GM19372 (cell line): Measurements from ENCODE around the gene NXPE3.
A peak's percentile ranks its signal among the peaks of the same experiment; 100 is the strongest.

Experiments used
- ATAC-seq: cut with Tn5 transposase; IDR thresholded peaks from one replicate; pipeline ENCODE4 v1.9.1; 2021; ENCODE audit warnings: mild to moderate bottlenecking, low read depth, moderate library complexity; ENCODE audit not compliant: unreplicated experiment

The NXPE3 gene

DNA sequence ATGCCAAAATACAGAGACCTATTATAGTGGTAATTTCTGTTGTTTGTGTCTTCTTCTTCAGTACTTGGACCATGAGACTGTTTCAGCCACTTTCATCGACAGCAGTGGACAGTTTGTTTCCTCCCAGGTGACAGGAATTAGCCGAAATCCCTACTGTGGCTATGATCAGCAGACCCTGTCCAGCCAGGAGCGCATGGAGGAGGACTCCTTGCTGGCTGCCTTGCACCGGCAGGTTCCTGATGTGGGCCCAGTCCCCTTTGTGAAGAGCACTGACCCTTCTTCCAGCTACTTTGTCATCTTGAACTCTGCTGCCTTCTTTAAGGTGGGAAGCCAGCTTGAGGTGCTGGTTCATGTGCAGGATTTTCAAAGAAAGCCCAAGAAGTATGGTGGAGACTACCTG, 22.2 kb downstream of the NXPE3 start:
- ATAC-seq: no peak

DNA sequence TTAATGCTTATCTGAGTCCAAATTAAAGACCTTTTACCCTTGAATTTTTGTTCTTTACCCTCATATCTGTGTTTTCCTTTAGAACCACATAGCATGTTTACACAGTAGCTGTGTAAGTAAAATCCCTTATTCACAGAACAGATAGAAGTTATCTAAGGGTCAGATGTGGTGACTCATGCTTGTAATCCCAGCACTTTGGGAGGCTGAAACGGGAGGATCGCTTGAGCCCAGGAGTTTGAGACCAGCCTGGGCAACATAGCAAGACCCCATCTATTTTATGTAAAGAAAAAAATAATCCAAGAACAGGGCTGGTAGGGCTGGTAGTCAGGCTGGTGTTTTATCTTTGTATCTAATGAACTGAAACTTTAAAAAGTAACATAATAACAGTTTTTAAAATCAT, 23.2 kb downstream of the NXPE3 start:
- ATAC-seq: no peak

DNA sequence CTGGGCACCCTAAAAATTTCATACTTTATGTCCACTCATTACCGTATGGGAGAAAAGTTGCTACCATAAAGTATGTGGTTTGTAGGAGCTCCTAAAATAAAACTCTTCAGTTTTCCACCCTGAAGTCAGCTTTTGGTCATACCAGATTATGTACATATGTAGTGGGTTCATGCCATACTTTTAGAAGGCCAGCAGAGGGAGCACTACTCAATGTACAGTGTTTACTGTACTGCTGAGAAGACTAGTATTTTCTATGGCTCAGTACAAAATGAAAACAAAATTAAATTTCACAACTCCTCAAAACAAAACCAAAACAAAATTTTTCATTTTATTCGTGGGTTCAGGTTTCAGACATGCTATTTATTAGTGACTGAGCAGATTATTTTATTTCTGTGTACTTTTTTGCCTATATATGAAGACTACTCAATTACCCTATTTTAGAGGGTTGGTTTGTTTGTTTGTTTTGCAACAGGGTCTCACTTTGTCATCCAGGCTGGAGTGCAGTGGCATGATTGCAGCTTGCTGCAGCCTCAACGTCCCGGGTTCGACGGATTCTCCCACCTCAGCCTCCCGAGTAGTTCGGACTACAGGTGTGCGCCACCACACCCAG, 24.3 kb downstream of the NXPE3 start:
- ATAC-seq: peak; percentile 99

DNA sequence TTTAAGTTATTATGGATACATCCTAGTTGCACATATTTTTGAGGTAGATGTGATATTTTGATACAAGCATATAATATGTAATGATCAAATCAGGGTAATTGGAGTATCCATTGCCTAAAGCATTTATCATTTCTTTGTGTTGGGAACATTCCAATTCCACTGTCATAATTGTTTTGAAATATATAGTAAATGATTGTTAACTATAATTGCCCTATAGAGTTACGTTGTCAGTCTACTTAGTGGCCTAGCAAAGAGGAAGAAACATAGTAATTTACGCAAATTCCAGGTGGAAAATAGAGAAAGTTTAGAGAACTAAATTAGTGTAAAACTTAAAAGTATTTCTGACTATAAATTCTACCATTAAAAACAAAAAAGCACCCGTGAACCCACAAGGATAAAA, 24.9 kb downstream of the NXPE3 start:
- no peak for ATAC-seq

DNA sequence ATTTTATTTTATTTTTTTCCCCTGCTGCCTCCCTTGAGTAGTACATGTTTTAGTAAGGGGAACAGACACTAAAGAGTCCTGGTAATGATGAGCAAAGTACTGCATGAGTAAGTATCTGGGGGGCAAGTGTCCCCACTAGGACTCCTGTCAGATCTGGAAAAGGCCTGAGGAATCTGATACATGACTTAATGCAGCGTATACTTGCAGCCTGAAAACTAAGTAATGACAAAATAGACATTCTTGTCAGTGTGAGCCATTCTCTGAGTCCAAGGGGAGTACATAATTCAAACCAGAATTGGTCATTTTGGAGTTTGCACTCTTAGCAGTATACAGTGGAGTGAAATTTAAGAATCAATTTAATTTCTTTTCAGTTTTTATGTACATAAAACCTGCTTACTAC, 27.5 kb downstream of the NXPE3 start:
- ATAC-seq: no peak

DNA sequence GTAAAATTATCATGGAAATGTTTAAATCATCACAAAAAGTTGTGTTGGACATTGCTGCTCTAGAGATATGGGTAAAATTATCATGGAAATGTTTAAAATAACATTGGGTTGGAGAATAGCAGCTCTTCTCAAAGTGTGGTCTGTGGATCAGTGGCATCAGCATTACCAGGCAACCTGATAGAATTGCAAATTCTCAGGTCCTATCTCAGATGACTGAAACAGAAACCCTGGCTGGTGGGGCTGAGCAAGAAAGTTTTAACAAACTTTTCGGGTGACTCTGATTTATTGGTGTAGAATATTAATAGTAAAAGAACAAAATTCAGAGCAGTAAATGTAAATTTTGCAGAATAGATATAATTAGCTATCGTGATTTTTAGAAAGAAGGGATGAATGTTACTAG, 28.9 kb downstream of the NXPE3 start:
- no peak for ATAC-seq

DNA sequence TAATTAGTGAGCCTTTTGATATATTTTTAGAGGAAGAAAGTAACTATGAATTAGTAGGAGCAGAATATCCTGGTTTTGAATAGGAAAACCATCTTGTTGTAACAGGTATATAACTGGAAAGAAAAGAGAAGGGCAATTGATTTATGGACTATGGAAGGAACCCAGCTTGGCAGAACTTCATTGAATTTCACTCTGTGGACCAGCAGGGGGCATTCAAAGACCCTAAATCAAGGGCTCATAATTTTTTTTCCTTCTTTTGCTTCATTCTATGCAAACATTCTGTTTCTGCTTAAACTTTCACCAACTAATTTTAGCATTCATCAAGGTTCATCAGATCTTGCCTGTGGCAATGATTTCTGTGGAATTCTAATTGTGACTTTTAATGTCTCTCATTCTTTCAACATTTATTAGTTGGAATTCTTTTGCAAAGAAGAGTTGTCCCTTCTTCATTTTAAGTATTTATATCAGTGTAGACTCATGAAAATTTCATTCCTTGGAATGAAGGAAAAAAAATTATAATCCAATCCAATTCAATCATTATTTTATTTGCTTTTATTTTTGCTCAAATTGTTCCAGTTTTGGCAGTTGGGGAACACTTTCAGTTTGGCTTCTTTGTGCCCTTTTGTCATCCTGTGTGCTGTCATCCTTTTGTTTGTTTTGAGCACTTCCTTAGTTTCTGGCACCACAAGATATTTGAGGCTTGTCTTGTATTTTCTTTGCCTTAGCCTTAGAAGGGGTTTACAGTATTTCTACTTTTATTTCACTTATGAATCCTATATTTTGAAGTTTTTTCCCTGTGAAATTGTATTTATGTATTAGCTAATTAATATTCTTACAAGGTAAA, 30.4 kb downstream of the NXPE3 start:
- ATAC-seq: no peak

DNA sequence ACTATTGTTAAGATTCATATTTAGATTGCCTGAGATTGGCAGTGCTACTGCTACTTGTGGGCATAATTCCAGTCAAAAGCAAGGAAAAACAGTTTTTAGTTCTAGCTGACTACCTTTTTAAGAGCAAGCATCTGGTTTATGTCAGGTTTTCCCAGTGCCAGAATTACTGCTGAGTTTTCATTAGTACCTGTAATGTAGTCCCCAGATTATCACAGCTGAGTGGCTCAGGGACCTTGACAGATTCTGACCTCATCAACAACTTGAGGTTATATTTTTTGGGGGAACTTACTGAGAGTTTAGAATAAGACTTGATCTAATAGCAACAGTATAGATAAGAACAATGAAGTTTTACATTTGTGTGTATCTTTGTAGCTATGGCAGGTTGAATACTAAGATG, 31.0 kb downstream of the NXPE3 start:
- ATAC-seq: no peak

DNA sequence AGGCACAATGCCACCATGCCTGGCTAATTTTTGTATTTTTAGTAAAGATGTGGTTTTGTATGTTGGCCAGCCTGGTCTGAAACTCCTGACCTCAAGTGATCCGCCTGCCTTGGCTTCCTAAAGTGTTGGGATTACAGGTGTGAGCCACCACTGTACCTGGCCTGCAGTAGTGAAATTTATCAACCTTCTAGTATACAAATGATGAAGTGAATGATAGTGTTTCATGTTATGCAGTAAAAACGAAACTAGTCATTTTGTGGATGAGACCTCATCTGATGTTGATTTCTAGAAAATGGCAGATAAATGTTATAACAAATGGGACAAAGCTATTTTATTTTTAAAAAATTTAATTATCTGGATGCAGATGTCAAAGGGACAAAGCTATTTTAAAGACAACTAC, 32.9 kb downstream of the NXPE3 start:
- no peak for ATAC-seq

DNA sequence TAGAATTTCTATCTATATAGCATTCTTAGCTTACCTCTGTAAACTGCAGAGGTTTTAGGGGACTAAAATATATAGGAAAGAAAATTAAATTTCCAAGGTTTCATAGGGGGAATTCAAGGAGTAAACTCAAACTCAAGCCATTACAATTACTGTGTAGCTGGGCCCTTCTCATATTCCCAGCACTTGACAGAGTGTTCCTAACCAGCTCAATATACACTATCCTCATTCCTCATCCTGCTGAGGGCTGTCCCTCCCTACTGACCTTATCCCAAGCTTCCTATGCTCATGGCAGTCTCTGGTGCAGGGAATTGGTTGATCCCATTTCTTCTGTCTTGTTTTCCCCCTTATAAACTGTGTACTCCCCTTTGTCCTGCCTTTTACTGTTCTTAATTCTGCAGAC, 33.9 kb downstream of the NXPE3 start:
- no peak for ATAC-seq

DNA sequence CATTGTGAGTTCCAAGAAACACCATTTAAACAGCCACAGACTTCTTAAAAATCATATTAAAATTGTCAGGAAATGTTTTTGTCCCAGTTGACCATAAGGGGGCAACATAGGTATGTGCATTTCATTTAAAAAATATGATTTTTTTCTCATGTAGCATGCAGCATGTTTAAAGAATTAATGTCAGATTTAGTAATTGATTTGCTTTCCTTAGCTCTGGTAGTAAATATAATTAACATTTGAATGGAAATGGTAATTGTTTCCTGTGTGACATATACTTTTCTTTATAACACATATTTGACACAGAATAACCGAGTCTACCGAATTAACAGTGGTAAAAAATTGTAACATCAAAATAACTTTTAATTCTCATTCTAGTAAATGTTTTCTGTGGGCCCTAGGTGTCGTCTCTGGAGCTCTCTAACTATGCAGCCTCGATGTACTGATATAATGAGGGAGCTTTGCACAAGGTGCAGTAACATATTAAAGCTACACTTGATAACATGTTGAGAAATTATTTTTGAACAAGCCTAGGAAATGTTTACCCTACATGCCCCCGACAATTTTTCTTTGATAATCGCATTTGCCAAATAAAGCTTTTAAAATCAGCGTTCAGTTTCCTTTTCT, 34.9 kb downstream of the NXPE3 start:
- ATAC-seq: no peak

DNA sequence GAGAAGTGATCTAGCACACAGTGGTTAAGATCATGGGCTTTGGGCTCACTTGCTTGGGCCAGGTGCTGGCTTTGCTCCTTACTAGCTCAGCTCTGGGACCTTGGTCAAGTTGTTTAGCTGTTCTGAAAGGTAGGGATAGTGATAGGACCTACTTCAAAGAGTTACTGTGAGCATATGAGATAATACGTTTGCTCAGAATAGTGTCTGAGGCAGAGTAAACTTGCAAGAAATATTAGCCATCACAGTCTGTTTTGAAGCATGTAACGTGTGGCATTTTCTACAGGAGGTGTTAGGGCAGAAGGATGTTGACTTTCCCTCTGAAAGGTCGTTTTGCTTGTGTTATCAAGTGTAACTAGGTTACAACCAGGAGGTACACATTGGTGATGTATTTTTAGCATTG, 35.8 kb downstream of the NXPE3 start:
- ATAC-seq: no peak

DNA sequence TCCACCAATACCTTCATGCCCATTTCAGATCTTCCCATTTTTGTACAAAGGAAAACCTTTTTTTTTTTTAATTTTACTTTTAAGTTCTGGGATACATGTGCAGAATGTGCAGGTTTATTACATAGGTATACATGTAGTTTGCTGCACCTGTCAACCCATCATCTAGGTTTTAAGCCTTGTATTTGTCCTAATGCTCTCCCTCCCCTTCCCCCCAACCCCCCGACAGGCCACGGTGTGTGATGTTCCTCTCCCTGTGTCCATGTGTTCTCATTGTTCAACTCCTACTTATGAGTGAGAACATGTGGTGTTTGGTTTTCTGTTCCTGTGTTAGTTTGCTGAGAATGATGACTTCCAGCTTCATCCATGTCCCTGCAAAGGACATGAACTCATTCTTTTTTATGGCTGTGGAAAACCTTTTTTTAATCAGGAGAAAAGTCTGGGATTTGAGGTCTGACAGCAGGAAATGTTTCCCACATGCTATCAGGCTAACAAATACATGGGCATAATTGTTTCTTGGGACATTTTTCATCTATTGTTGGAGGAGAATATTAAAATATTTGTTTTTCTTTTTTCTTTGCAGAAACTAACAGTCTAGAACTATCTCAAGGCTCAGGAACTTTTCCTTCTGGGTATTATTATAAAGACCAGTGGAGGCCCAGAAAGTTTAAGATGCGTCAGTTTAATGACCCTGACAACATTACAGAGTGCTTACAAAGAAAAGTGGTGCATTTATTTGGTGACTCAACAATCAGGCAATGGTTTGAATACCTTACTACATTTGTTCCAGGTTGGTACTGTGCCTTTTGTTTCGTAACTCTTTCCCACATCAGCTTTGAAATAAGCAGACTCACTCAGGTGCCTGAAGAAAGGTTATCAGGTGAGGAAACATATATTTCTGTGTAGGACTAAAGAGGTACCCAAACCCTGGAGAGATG, 37.5 kb downstream of the NXPE3 start:
- ATAC-seq: no peak

DNA sequence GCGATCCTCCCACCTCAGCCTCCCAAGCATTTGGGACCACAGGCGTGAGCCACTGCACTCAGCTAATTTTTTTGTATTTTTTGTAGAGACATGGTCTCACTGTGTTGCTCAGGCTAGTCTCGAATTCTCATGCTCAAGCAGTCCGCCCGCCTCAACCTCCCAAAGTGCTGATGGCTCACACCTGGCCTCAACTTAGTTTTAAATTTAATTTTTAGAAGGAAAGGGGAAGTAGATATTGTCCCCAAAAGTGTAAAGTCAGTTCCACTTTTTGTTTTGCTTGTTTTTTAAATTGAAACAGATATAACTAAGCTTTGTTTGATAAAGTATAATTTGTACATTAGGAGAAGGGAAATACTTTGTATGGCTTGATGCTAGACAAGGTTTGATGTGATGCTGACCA, 39.0 kb downstream of the NXPE3 start:
- ATAC-seq: no peak

DNA sequence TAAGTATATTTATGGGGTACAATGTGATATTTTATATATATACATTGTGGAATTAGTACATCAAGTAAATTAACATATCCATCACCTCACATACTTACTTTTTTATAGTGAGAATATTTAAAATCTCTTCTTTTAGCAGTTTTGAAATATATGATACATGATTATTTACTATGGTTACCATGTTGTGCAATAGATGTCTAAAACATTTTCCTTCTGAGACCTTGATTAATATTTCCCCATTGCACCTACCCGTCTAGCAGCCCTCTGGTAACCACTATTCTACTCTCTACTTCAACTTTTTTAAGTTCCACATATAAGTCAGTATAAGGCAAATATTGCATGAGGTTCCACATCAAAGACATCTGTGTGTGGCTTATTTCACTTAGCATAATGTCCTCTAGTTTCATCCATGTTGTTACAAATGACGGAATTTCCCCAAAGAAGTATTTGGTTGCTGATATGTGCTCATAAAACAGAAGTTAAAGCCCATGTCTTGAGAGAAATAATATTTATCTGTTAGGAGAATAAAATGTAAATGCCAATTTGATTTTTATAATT, 40.7 kb downstream of the NXPE3 start:
- peak; percentile 74 for ATAC-seq

DNA sequence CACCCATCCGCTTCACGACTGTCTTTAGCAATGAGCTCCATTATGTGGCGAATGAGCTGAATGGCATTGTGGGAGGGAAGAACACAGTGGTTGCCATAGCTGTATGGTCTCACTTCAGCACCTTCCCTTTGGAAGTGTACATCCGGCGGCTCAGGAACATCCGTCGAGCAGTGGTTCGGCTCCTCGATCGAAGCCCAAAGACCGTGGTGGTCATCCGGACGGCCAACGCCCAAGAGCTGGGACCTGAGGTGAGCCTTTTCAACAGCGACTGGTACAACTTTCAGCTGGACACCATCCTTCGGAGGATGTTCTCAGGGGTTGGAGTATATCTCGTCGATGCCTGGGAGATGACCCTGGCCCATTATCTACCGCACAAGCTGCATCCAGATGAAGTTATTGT, 42.5 kb downstream of the NXPE3 start:
- ATAC-seq: no peak

DNA sequence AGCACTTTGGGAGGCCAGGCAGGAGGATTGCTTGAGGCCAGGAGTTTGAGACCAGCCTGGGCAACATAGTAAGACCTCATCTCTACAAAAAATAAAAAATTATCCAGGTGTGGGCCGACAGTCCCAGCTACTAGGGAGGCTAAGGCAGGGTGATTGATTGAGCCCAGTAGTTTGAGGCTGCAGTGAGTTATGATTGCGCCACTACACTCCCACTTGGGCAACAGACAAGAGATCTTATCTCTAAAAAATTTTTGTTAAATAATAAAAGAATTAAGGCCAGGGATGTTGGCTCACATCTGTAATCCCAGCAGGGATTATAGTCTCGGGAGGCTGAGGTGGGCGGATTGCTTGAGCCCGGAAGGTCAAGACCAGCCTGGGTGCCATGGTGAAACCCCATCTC, 44.5 kb downstream of the NXPE3 start:
- no peak for ATAC-seq

DNA sequence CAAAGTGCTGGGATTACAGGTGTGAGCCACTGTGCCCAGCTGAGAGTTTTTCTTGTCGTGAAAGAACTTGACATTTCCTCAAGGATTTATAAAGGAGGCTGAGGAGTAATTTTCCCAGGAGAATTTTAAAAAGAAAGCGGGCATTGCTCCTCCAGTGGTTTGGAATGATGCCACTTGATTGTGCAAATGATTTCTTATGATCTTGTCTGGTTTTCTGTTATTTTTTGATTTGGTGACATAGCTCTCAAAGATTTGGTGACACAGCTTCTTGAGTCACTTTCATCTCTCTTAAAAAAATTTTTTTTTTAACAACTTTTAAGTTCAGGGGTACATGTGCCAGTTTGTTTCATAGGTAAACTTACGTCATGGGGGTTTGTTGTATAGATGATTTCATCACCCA, 45.7 kb downstream of the NXPE3 start:
- no peak for ATAC-seq

DNA sequence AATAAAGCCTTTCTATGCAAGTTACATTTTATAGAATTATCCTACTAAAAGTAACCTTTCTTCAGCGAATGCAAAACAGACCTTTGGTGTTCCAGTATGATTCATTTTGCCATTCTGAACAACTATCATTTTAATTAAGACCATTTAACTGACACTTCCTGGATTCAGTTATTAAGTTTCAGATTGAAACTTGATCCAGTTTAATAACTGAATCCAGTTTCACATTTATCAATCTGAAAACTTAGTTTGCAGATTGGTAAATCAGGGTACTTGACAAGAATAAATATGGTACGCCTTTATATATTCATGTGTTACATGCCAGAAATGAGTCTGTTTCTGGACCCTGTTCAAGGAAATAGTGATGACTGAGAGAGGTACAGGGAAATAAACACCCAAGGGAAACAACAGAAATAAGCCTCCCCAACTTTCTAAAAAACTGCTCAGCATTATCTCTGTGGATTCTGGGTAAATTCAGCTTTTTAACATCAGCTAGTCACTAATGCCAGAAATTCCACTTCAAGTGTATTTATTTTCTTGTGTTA, 47.0 kb downstream of the NXPE3 start:
- no peak for ATAC-seq
